Activated T-helper 1 cell treated with Interleukin-2 at 50 U/mL for 16 hours (primary cell): ENCODE data around the gene NTSR1.

Experiments
- DNase-seq: peaks from one replicate; pipeline ENCODE4 v3.0.0-alpha.2; 2020; ENCODE audit warnings: low read depth

Gene NTSR1

DNA sequence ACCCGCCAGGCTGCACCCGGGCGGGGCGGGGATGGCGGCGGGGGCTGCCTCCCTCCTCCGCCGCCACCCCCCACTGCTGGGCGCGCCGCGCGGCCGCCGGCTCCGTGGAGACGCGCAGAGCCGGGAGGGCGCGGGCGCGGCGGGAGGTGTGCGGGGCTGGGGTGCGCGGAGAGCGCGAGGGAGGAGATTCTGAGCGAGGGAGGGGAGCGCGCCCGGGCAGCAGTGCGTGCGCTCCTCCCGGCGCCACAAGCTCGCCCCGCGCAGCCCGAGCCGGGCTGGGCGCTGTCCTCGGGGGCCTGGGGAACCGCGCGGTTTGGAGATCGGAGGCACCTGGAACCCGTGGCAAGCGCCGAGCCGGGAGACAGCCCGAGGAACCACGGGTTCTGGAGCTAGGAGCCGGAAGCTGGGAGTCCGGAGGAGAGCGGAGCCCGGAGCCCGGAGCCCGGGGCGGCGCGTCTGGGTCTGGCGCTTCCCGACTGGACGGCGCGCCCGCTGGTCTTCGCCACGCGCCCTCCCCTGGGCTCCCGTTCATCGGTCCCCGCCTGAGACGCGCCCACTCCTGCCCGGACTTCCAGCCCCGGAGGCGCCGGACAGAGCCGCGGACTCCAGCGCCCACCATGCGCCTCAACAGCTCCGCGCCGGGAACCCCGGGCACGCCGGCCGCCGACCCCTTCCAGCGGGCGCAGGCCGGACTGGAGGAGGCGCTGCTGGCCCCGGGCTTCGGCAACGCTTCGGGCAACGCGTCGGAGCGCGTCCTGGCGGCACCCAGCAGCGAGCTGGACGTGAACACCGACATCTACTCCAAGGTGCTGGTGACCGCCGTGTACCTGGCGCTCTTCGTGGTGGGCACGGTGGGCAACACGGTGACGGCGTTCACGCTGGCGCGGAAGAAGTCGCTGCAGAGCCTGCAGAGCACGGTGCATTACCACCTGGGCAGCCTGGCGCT, at the start of gene NTSR1:
Gene NTSR1 (plus strand): TSS at position 246 of the 946 bp plus-strand sequence. CDS start 372 bp downstream, at position 618.
- no peak for DNase-seq

DNA sequence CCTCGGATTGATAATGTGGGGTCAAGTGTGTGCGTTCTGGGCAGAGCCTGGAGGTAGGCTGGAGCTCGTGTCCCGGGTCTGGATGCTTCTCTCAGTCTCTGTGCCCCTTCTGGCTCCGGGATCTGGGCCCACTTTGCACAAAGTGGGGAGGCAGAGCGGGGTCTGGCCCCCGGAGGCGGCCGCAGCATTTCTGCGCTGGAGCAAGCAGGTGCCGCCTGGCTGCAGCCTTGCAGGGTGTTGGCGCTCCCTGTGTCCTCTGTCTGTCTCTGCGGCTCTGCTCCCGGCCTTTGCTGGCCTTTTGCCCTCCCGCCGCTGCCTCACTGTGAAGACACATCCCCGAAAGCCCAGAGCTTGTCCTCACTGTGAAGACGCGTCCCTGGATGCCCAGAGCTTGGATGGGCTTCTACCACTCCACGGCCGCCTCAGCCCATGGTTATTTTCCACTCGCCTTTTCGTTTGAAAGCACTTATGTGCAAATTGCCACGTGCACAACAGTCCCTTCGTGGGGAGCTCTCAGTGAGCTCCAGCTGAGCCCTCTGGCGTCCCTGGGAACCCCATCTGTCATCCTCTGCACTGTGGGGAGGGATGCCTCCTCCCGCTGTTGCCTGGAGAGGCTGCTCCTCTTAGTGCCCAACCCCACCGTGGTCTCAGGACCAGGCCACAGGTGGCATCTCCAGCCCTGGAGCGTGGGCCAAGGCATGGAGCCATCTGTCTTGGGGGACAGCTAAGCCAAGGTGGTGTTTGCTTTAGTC, 49.0 kb upstream of the NTSR1 start:
- no peak for DNase-seq

DNA sequence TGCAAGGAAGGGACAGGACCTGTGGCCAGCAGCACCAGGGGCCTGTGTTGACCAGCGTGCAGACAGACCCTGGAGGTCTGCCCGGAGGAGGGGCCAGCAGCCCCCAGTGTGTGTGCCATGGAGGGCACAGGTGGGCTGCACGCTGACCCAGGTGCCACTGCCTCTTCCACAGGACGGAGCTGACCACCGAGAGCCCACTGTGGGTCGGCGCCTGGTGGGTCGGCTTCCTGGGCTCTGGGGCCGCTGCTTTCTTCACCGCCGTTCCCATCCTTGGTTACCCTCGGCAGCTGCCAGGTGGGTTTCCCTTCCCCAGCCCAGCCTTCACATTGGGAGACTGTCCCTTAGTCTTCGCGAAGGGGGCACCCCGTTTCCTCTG, 48.4 kb upstream of the NTSR1 start:
- no peak for DNase-seq

DNA sequence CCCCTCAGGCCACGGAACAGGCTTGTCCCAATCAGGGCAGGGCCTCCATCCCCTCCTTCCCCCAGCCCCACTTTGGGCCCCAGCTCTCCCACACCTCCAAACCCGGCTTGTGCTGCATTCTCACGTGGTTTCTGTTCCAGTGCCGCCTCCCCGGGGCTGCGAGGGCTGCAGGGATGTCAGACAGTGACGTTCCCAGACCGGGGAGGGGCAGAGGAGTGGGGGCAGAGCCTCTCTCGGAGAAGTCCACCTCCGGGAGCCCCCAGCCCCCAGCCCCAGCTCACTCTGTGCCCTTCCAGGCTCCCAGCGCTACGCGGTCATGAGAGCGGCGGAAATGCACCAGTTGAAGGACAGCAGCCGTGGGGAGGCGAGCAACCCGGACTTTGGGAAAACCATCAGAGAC, 47.9 kb upstream of the NTSR1 start:
- DNase-seq, result no peak

DNA sequence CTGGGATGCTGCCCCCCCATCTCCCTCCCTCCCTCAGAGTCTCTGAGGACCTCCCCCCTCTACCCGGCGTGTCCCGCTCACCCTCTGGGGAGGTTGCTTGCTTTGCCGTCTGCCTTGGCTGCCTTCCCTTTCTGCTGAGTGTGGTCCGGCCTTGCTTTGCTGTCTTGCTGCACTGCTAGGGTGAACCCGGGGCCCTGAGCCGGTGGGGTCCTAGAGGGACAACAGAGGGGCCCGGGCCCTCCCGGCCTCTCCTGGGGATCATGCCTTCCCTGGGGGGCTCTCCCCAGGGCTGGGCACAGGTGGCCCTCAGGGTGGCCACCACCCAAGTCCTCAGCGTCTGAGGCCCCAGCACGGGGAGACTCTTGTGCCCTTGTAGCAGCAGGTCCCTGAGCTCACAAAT, 47.0 kb upstream of the NTSR1 start:
- no peak for DNase-seq

DNA sequence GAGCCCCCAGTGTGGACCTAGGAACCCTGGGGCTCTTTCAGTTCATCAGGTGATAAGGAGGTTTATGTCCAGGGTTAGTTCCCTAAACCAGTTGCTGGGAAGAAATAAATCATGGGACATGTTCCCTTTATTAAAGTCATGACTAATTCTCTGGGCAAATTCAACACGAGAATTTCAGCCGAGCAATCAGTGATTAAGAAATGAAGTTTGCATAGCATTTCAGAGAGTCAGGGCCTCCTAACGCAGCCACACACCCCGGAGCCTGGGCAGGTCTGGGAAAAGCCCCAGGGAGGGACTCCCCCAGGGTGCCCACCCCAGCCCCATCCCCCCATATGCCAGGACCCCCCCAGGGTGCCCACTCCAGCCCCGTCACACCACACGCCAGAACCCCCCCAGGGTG, 46.2 kb upstream of the NTSR1 start:
- no peak for DNase-seq

DNA sequence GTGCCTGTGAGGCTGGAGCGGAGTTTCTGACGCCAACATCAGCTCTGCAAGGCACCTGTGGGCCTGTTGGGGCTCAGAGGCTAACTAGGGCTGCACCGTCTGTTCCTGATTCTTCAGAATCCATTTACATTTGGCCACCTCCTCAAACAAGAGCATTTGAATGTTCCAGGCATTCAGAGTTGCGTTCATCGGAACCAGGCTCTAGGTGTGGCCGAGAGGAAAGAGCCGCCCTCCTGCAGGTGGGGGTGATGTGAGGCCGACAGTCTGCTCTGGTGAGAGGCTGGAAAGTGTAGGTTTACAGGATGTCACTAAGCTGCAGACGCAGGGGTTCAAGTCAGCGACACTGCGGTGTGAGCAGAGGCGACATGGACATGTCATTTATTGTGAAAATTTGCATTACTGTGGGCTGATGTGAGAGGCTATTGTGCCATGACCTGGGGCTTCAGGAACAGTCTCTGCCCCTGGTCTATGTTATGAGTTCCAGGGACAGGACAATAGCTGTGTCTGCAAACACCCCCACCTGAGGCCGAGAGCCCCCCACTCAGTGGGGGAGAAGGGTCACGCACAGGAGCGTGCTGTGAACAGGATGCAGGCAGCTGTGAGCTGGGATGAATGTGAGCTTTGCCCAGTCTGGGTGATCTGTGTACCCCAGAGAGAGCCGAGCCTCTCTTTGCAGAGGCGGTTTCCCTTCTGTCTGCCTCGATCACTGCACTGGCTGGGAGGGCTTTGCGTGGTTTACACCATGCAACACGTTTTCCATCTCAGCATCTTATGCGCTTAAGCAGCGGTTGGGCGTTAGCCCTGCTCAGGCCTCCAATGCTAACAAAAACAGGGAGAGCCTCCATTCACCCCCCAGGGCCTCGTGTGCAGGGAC, 45.3 kb upstream of the NTSR1 start:
- DNase-seq, result no peak

DNA sequence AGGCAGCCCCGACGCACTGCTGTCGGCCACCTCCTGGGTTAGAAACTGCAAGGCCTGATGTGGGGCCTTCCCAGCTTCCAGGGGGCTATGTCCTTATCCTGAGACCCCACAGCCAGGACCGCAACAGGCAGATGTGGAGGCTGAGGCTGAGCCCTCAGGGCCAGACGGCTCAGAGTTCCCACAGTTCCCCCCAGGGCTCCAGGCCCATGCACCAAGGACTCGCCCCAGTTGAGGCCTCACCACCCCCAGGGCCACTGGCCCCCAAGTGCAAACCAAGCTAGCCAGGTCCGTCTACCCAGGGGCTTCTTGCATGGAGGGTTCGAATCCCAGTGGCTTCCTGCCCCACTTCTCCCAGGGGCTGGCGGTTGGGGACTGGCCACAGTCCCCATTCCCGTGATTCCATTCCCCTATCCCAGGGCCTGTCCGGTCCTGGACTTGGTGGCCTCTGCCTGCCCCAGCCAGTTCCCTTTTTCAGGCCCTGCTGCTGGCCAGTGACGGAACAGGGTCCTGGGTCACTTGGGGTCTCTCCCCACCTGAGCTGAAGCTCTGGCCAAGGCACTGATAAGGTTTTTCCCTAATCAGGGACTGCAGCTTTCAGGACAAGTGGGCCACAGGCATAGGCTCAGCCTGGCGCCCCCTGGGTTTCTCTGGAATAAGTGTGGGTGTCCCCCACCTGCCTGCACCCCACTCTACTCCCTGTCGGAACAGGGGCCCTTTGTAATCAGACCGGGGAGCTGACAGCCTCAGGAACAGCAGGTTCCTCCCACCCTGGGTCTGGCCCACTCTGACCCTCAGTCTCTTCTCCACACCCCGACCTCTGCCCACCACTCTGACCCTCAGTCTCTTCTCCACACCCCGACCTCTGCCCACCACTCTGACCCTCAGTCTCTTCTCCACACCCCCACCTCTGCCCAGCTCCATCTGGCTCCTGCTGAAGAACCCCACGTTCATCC, 44.3 kb upstream of the NTSR1 start:
- no peak for DNase-seq

DNA sequence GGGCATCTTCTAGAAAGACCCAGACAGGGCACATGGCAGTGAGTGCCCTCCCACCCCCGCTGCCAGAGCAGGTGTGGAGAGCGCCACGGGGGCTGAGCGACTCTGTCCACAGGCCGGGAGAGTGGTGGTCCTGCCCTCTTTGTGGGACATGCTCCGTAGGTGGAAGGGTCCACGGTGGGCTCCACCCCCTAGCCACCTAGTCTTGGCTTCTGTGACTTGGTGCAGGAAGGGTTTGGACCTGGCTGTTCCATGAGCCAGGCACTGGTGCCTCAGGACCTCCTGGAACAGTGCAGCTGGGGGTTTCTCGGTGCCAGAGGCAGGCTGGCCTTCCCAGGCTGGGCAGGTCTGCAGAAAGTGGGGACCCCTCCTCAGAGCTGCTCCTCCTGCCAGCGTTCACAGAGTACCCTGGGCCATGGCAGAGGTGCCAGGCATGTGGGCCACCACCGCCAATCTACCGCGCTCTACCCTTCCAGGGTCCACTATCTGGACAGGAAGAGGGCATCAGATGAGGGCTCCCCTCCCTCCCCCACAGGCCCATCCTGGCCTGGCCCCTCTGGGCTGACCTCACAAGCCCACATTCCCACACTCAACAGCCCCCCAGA, 43.4 kb upstream of the NTSR1 start:
- no peak for DNase-seq

DNA sequence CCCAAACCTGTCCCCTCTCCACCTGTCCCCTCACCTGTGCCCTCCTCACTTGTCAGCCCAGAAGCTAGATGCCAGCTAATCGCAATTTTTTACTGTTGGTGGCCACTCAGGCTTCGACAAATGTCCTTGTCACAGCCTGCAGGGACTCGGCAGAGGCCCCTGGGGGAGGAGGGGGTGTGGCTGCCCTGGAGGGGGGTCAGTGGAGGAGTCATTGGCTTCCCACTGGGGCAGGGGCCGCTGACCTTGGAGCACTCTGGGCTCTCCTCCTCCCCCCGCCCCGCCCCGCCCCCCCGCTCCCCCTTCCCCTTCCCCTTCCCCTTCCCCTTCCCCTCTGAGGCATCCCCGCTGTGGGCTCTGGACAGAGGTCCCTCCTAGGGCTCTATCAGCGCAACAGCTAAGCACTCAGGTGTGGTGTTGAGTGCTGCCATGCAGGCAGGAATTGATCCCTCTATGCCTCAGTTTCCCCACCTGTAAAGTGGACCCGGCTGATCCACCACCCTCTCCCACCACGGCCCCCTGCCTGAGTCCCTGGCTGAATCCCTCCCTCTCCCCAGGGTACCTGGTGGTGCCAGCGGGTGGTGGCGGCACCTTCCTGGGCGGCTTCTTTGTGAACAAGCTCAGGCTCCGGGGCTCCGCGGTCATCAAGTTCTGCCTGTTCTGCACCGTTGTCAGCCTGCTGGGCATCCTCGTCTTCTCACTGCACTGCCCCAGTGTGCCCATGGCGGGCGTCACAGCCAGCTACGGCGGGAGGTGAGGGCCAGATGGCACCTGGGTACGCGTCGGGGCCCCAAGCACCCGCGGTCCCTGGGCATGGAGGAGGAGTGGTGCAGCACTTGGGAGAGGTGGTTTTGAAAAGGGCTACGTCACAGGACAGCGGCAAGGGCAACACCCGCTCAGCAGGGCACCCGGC, 42.6 kb upstream of the NTSR1 start:
- no peak for DNase-seq

DNA sequence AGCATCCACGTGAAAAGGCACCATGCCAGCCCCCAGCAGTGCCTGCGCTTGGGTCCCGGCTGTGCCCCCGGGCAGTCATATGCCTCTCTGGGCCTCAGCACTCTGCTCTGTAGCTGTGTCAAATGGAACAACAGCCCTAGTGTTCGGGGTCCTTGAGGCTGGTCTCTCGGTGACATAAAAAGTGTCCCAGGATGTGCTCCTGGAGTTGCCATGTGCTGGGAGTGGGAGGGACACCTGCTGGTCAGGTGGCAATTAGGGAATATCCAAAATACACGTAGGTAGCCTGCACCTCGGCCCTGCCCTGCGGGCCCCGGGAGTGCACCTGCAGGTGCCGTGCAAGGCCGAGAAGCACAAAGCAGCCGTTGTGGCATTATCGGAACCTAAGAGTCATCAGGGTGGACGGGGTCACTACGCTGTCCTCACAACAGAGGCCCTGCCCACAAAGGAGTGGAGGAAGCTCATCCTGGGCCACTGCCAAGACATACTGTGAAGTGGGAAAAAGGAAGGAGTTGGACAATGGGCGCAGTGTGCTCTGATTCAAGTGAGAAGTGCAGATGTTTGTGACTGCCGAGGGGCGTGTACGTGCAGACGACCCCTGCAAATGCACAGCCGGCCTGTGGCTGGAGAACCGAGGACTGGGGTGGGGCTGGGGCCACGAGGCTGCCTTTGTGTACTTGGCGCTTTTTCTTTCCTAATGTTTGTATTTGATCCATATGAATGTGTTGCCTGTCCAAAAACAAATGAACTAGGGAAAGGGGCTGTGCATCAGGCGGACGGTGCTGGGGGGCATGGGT, 41.7 kb upstream of the NTSR1 start:
- no peak for DNase-seq

DNA sequence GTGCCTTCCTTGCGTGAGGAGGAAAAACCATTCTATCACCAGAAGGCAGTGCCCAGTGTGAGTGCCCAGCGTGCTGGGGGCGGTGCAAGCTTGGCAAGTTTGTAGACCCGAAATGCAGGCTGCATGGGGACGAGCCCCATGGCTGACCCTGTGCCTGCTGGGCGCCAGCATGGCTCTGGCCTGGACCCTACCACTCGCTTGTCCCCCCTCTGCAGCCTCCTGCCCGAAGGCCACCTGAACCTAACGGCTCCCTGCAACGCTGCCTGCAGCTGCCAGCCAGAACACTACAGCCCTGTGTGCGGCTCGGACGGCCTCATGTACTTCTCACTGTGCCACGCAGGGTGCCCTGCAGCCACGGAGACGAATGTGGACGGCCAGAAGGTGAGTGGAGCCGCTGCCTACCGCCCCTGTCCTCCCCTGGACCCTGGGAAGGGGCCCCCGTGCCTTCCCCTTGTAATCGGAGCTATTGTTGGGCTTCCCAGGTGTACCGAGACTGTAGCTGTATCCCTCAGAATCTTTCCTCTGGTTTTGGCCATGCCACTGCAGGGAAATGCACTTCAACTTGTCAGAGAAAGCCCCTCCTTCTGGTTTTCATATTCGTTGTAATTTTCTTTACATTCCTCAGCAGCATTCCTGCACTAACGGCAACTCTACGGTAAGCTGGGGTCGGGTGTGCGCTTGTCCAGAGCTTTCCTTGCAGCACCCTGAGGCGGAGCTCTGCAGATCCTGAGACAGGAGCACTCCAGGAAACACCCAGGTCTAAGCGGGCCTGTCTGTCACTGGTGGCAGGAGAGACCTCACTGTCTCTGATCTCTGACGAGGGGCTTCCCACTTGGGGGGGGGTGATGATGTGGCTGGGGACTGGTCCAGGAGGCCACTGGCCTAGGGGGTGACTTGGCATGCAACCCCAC, 40.9 kb upstream of the NTSR1 start:
- DNase-seq, result no peak

DNA sequence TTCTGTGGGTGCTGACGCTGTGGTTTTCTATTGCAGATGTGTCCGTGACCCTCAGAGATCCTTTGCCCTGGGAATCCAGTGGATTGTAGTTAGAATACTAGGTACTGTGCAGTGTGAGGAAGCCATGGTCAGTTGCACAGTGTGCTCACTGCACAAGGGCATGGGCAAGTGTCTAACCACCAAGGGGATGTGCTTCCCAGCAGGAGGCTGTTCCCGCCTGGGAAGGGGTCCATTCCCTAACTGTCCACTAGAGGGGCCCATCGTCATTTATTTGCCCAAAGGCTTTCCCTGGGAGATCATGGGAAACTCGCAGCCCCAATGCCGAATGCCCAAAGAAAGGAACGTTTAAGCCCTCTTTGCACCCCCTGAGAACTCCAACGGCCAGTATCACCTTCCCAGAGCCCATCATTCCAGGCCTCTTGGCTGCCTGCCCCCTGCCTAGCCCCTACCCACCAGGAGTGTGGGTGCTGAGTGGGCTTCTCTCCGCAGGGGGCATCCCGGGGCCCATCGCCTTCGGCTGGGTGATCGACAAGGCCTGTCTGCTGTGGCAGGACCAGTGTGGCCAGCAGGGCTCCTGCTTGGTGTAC, 40.1 kb upstream of the NTSR1 start:
- peak; percentile 9 for DNase-seq

DNA sequence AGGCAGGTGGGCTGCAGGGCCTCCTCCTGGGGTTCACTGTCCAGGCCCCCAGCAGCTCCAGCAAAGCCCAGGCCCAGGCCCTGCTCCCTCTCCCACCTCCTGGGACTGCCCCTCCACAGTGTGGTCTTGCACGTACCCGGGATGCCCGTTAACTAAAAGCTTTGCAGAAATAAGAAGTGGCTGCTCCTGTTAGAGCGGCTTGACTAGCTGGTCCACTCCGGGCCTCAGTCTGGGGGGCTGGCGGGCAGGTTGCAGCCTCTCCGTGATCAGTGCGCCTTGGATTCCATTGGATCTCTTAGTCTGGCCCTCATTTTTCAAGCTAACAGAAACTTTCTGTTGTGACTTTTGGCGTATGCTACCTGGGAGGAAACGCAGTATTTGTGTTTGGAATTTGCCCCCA, 39.4 kb upstream of the NTSR1 start:
- DNase-seq, result no peak

DNA sequence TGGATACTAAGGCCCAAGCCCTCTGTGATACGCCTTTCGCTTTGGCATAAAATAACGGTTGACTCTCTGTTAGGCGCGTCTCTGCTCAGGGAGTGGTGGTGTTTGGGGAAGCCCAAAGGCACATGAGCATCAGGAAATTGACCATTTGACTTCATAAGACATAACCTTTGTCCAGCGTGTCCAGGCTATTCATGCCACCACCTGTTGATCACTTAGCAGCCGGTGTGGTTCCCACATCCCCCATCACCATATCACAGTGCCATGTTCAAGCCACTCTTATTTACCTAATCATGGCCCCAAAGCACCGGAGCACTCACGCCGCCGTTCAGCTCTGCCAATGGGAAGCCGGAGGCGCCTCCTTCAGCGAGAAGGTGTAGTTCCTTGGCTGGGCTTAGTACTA, 38.5 kb upstream of the NTSR1 start:
- no peak for DNase-seq

DNA sequence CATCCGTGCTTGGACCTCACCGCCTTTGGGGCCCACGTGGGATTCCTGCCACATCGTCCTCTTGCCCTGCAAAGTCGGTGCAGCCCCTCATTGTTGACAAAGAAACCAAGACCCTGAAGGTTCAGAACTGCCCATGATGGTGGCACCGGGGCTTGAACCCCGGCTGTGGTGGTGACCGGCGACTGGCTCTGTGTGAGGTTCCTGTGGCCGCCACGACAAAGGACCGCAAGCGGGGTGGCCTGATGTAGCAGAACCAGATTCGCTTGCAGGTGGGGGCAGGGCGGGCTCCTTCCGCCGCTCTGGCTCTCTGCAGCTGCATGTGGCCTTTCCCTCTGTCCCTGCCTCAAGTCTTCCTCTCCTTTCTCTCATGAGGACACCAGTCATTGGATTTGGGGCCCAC, 37.6 kb upstream of the NTSR1 start:
- no peak for DNase-seq

DNA sequence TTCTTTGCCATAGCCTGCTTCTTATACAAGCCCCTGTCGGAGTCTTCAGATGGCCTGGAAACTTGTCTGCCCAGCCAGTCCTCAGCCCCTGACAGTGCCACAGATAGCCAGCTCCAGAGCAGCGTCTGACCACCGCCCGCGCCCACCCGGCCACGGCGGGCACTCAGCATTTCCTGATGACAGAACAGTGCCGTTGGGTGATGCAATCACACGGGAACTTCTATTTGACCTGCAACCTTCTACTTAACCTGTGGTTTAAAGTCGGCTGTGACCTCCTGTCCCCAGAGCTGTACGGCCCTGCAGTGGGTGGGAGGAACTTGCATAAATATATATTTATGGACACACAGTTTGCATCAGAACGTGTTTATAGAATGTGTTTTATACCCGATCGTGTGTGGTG, 36.9 kb upstream of the NTSR1 start:
- DNase-seq, result no peak
